Measurements from ENCODE around the gene CGA.
"Not testable (repeated sequence)": the region's sequence is repeated elsewhere in the genome, so short reads cannot be mapped to it uniquely, and the experiment has no call there.

Gene CGA

GRCh38 chr6:87095087-87095509 lies at the start of gene CGA:
Gene CGA (minus strand): TSS chr6:87095106. CDS start chr6:87088200, 6,906 bp downstream.
- no peak for DNase-seq (ENCODE audit: low read depth, low spot score)

GRCh38 chr6:87139927-87140326 lies 45.0 kb upstream of the CGA start:
- not testable (repeated sequence) for DNase-seq (ENCODE audit: low read depth, low spot score)

GRCh38 chr6:87139236-87139635 lies 44.3 kb upstream of the CGA start:
- no peak for DNase-seq (ENCODE audit: low read depth, low spot score)

GRCh38 chr6:87136963-87137362 lies 42.1 kb upstream of the CGA start:
- no peak for DNase-seq (ENCODE audit: low read depth, low spot score)

GRCh38 chr6:87127737-87128136 lies 32.8 kb upstream of the CGA start:
- DNase-seq (ENCODE audit: low read depth, low spot score): no peak

- DNase-seq (ENCODE audit: low read depth, low spot score): no peak
Observed at GRCh38 chr6:87126501-87126900, 31.6 kb upstream of the CGA start.

- no peak for DNase-seq (ENCODE audit: low read depth, low spot score)
Observed at GRCh38 chr6:87124074-87124473, 29.2 kb upstream of the CGA start.

- DNase-seq (ENCODE audit: low read depth, low spot score): no peak
Observed at GRCh38 chr6:87122477-87122876, 27.6 kb upstream of the CGA start.

- DNase-seq (ENCODE audit: low read depth, low spot score): no peak
Observed at GRCh38 chr6:87118054-87118453, 23.1 kb upstream of the CGA start.

GRCh38 chr6:87116922-87117321 lies 22.0 kb upstream of the CGA start:
- no peak for DNase-seq (ENCODE audit: low read depth, low spot score)

- DNase-seq (ENCODE audit: low read depth, low spot score): no peak
Observed at GRCh38 chr6:87115402-87116135, 20.7 kb upstream of the CGA start.

- DNase-seq (ENCODE audit: low read depth, low spot score): no peak
Observed at GRCh38 chr6:87110636-87111035, 15.7 kb upstream of the CGA start.

- no peak for DNase-seq (ENCODE audit: low read depth, low spot score)
Observed at GRCh38 chr6:87105823-87106222, 10.9 kb upstream of the CGA start.

- no peak for DNase-seq (ENCODE audit: low read depth, low spot score)
Observed at GRCh38 chr6:87104667-87105066, 9.8 kb upstream of the CGA start.

GRCh38 chr6:87103977-87104601 lies 9.2 kb upstream of the CGA start:
- DNase-seq (ENCODE audit: low read depth, low spot score): no peak

GRCh38 chr6:87102151-87102621 lies 7.3 kb upstream of the CGA start:
- DNase-seq (ENCODE audit: low read depth, low spot score): no peak

GRCh38 chr6:87101067-87101466 lies 6.2 kb upstream of the CGA start:
- DNase-seq (ENCODE audit: low read depth, low spot score): no peak

- no peak for DNase-seq (ENCODE audit: low read depth, low spot score)
Observed at GRCh38 chr6:87100216-87100615, 5.3 kb upstream of the CGA start.

- DNase-seq (ENCODE audit: low read depth, low spot score): no peak
Observed at GRCh38 chr6:87099472-87099871, 4.6 kb upstream of the CGA start.

- no peak for DNase-seq (ENCODE audit: low read depth, low spot score)
Observed at GRCh38 chr6:87094576-87094975, 330 bp downstream of the CGA start.

GRCh38 chr6:87093651-87094050 lies 1.3 kb downstream of the CGA start:
- DNase-seq (ENCODE audit: low read depth, low spot score): no peak

GRCh38 chr6:87093199-87093598 lies 1.7 kb downstream of the CGA start:
- no peak for DNase-seq (ENCODE audit: low read depth, low spot score)

- DNase-seq (ENCODE audit: low read depth, low spot score): no peak
Observed at GRCh38 chr6:87092435-87092834, 2.5 kb downstream of the CGA start.
